Measurements from ENCODE around the gene PPM1E. TPM values are rescaled to one million over a fixed set of nuclear protein-coding genes. Genes with fewer than 3 reads are reported as not detected.

The PPM1E gene
- total RNA-seq, 1 experiment from 2014 or later: 2.9 TPM

DNA sequence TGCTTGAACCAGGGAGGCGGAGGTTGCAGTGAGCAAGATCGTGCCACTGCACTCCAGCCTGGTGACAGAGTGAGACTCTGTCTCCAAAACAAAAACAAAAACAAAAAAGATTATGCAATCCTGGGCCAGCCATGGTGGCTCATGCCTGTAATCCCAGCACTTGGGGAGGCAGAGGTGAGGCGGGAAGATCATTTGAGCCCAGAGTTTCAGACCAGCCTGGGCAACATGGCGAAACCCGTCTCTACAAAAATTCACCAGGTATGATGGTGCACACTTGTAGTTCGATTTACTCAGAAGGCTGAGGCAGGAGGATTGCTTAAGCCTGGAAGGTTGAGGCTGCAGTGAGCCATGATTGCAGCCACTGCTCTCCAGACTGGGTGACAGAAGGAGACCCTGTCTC lies 109.6 kb downstream of the PPM1E start:
- intact Hi-C loops (cut with micrococcal nuclease; ENCODE audit: unreplicated experiment): no loop called here
- ATAC-seq (no peak), DNase-seq (ENCODE audit: low read depth, low spot score) (no peak)
- Histone ChIP-seq H3K4me3 (ENCODE audit: low read depth in 2 of 2, low read length in 2 of 2) (no peak overlapping the region), H3K36me3 (ENCODE audit: control insufficient read depth, insufficient read depth, low read length) (no peaks in the 10 kb centered on the region), H3K9me3 (ENCODE audit: control insufficient read depth, insufficient read depth, low read depth, low read length) (no peaks in the 10 kb centered on the region), H3K27me3 (ENCODE audit: control insufficient read depth, insufficient read depth, low read length) (no peaks in the 10 kb centered on the region), H3K4me1 (ENCODE audit: control insufficient read depth, insufficient read depth, low read length) (no peaks in the 10 kb centered on the region), H3K27ac (ENCODE audit: low read length) (no peak overlapping the region)
- TF ChIP-seq SIN3A (IDR thresholded peaks at IDR 0.05; ENCODE audit: borderline replicate concordance, insufficient read depth, low read depth, low read length): no peak
- no peak for TF ChIP-seq POLR2AphosphoS5 (IDR thresholded peaks at IDR 0.05; ENCODE audit: low read depth, low read length)
- TF ChIP-seq, protein P1, sequence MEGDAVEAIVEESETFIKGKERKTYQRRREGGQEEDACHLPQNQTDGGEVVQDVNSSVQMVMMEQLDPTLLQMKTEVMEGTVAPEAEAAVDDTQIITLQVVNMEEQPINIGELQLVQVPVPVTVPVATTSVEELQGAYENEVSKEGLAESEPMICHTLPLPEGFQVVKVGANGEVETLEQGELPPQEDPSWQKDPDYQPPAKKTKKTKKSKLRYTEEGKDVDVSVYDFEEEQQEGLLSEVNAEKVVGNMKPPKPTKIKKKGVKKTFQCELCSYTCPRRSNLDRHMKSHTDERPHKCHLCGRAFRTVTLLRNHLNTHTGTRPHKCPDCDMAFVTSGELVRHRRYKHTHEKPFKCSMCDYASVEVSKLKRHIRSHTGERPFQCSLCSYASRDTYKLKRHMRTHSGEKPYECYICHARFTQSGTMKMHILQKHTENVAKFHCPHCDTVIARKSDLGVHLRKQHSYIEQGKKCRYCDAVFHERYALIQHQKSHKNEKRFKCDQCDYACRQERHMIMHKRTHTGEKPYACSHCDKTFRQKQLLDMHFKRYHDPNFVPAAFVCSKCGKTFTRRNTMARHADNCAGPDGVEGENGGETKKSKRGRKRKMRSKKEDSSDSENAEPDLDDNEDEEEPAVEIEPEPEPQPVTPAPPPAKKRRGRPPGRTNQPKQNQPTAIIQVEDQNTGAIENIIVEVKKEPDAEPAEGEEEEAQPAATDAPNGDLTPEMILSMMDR (IDR thresholded peaks at IDR 0.05): no peak
- TF ChIP-seq, protein P2, sequence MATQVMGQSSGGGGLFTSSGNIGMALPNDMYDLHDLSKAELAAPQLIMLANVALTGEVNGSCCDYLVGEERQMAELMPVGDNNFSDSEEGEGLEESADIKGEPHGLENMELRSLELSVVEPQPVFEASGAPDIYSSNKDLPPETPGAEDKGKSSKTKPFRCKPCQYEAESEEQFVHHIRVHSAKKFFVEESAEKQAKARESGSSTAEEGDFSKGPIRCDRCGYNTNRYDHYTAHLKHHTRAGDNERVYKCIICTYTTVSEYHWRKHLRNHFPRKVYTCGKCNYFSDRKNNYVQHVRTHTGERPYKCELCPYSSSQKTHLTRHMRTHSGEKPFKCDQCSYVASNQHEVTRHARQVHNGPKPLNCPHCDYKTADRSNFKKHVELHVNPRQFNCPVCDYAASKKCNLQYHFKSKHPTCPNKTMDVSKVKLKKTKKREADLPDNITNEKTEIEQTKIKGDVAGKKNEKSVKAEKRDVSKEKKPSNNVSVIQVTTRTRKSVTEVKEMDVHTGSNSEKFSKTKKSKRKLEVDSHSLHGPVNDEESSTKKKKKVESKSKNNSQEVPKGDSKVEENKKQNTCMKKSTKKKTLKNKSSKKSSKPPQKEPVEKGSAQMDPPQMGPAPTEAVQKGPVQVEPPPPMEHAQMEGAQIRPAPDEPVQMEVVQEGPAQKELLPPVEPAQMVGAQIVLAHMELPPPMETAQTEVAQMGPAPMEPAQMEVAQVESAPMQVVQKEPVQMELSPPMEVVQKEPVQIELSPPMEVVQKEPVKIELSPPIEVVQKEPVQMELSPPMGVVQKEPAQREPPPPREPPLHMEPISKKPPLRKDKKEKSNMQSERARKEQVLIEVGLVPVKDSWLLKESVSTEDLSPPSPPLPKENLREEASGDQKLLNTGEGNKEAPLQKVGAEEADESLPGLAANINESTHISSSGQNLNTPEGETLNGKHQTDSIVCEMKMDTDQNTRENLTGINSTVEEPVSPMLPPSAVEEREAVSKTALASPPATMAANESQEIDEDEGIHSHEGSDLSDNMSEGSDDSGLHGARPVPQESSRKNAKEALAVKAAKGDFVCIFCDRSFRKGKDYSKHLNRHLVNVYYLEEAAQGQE (IDR thresholded peaks at IDR 0.05; ENCODE audit: insufficient read depth in 1 of 2, low read depth in 2 of 2, low read length in 1 of 2): no peak
- no peak for TF ChIP-seq TCF7L2 (IDR thresholded peaks at IDR 0.05; ENCODE audit: low read depth, low read length)
- POLR2A ChIA-PET: no interaction called here
- CTCF ChIA-PET: interaction anchor here (0.7 kb wide), 1 partner anchor 39 kb away, joined by 3 read pairs; no protein-coding TSS in a partner anchor
- in situ Hi-C loops (cut with HindIII; ENCODE audit: low pct_unique_long_range_greater_than_20kb, low sequenced_read_pairs): no loop called here
- BruUV-seq (replicated peaks): no TSS peak

DNA sequence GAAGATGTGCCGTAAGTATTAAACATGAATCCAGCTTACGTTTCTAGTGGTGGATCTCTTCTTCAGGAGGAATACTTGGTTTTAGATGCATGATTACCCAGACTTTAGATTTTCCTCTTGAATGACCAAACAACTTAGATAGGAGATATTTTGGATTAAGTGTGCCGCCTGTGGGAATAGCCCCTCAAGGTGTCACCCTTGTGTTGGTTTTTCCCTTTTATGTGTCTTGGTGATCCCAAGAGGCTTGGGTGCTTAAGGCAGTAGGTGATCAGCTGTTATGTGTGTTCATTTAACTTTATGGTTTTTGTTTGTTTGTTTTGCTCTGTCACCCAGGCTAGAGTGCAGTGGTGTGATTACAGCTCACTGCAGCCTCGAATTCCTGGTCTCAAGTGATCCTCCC lies 115.1 kb downstream of the PPM1E start:
- ATAC-seq (no peak), DNase-seq (ENCODE audit: low read depth, low spot score) (no peak)
- in situ Hi-C loops (cut with HindIII; ENCODE audit: low pct_unique_long_range_greater_than_20kb, low sequenced_read_pairs) (no loop called here), intact Hi-C loops (cut with micrococcal nuclease; ENCODE audit: unreplicated experiment) (no loop called here)
- no peak overlapping the region for H3K4me3 ChIP-seq (ENCODE audit: low read depth in 2 of 2, low read length in 2 of 2)
- no peak overlapping the region for H3K27ac ChIP-seq (ENCODE audit: low read length)
- no TSS peak for BruUV-seq (replicated peaks)
- H3K27me3 ChIP-seq (ENCODE audit: control insufficient read depth, insufficient read depth, low read length): no peaks in the 10 kb centered on the region
- H3K36me3 ChIP-seq (ENCODE audit: control insufficient read depth, insufficient read depth, low read length): no peaks in the 10 kb centered on the region
- ChIA-PET POLR2A (no interaction called here), CTCF (interaction anchor here (0.6 kb wide), 1 partner anchor 39 kb away, joined by 3 read pairs; no protein-coding TSS in a partner anchor)
- TF ChIP-seq POLR2AphosphoS5 (IDR thresholded peaks at IDR 0.05; ENCODE audit: low read depth, low read length): no peak
- TF ChIP-seq, protein P2 (IDR thresholded peaks at IDR 0.05; ENCODE audit: insufficient read depth in 1 of 2, low read depth in 2 of 2, low read length in 1 of 2): no peak
- TF ChIP-seq, protein P1 (IDR thresholded peaks at IDR 0.05): no peak
- TF ChIP-seq TCF7L2 (IDR thresholded peaks at IDR 0.05; ENCODE audit: low read depth, low read length): no peak
- no peak for TF ChIP-seq SIN3A (IDR thresholded peaks at IDR 0.05; ENCODE audit: borderline replicate concordance, insufficient read depth, low read depth, low read length)
- no peaks in the 10 kb centered on the region for H3K4me1 ChIP-seq (ENCODE audit: control insufficient read depth, insufficient read depth, low read length)
- H3K9me3 ChIP-seq (ENCODE audit: control insufficient read depth, insufficient read depth, low read depth, low read length): no peaks in the 10 kb centered on the region
